Thyroid gland (tissue), 4 donors: Measurements from ENCODE around the gene CACNA2D3.

Experiments used
- CTCF ChIP-seq, 6 experiments: fragments of 200-600 bp in 3 of 6; fragments of 450-650 bp in 3 of 6; sonication (generic) in 3 of 6; IDR thresholded peaks; one replicate each; pipeline ENCODE4 v1.5.1; 2016 to 2019; ENCODE audit warnings: antibody characterized with exemption in 6 of 6, mild to moderate bottlenecking in 2 of 6, inconsistent platforms in 1 of 6, moderate library complexity in 1 of 6
- POLR2A ChIP-seq, 2 donors: fragments of 450-650 bp; IDR thresholded peaks; one replicate each; pipeline ENCODE4 v1.6.1; 2017; ENCODE audit warnings: antibody characterized with exemption in 2 of 2, mild to moderate bottlenecking in 2 of 2, moderate library complexity in 1 of 2

DNA sequence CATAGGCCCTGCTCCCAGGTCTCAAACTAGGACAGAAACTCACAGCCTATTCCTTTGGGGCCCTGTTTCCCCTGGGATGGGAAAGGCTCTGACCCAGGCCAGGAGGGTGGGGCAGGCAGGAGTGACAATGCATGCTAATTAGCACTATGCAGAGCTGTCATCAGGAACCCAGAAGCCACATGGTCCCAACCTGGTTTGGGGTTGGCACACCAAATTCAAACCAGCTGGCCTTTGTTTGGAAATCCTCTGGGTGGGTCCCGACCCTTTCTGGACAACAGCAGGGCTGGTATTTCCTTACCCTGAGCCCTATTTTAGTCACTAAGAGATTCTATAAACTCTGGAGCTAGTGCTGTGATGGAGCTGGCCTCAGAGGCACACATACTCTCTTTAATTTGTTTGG is 639.3 kb downstream of the CACNA2D3 start:
- no peak for TF ChIP-seq CTCF (IDR thresholded peaks at IDR 0.05)
- no peak for TF ChIP-seq POLR2A (IDR thresholded peaks at IDR 0.05)
